GM12874 (cell line): ENCODE data around the gene ZNF750.

Experiments used
- TF ChIP-seq, protein P1 (sequence below): IDR thresholded peaks from 2 replicates; pipeline ENCODE4 v1.5.1; 2011; ENCODE audit warnings: low read depth, mild to moderate bottlenecking, control low read depth, low read length, moderate library complexity; ENCODE audit not compliant: insufficient read depth

Gene ZNF750

DNA sequence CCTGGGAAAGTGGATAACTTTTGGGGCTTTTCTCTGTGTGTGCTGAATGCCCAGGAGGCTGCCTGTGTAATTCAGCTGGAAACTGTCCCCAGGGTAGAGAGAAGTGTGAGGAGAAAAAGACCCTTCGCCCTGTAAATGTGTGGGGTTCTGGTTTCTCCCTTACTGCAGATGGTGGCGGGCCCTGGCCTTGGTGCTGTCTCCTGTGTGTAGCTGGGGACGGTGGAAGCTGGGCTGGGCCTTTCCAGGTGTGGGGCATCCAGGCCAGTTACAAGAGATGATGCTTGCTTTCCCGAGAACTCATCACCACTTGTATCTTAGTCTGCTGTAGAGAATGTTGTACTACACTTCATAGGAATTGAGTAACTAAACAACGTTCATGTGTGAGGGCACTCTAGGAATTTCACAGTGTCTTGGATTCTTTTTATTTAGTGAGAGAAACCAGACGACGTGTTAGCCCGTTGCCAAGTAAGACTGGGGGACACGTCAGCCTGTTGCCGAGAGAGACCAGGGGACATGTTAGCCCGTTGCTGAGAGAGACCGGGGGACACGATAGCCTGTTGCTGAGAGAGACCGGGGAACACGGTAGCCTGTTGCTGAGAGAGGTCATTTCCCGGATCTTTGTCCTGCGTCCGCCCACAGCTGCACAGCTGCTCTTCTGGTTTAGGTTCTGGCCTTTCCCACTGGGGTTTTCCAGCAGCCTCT lies 44.9 kb downstream of the ZNF750 start:
- TF ChIP-seq, protein P1, sequence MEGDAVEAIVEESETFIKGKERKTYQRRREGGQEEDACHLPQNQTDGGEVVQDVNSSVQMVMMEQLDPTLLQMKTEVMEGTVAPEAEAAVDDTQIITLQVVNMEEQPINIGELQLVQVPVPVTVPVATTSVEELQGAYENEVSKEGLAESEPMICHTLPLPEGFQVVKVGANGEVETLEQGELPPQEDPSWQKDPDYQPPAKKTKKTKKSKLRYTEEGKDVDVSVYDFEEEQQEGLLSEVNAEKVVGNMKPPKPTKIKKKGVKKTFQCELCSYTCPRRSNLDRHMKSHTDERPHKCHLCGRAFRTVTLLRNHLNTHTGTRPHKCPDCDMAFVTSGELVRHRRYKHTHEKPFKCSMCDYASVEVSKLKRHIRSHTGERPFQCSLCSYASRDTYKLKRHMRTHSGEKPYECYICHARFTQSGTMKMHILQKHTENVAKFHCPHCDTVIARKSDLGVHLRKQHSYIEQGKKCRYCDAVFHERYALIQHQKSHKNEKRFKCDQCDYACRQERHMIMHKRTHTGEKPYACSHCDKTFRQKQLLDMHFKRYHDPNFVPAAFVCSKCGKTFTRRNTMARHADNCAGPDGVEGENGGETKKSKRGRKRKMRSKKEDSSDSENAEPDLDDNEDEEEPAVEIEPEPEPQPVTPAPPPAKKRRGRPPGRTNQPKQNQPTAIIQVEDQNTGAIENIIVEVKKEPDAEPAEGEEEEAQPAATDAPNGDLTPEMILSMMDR: no peak

DNA sequence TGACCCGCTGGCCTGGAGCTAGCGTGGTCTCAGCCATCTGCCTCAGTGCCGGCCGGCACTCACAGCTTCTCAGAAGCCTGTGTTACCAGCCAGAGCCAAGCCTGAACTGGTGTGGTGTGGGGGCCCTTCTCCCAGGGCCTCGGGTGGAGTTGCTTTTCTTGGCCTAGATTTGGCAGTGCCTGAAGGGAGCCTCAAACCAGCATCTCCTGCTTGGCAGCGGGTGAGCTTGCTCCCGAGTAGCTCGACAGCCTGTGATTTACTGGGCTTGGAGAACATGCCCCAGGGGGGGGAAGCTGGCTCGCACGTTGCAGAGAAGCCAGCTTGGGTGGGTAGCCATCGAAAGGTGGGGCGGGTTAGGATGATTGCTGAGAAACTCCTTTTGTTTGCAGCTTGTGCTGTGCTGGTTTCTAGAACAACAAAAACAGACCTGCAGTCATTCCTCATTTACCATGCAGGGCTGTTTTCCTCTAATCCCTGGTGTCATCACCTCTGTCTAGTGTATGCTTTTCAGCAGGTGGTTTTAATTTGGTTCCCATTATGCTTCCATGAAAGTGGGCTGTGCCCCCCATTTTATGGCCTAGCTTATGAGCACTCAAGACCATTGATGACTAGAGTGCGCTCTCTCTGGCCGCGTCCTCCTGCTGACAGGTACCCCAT lies 45.7 kb downstream of the ZNF750 start:
- TF ChIP-seq, protein P1: no peak

DNA sequence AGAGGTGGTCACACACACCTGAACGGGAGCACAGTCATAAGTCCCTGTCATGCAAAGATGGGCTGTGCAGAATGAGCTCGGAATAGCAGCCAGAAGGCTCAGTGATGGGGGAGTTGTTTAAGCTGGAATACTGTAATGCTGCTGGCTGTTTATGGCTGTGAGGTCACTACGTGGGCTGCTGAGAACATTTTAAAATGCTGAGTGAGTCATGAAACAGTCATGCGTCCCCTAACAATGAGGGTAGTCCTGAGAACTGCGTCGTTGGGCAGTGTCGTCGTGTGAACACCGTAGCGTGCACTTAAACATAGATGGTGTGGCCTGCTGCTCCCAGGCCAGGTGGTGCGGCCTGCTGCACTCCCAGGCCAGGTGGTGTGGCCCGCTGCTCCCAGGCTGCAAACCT lies 48.3 kb downstream of the ZNF750 start:
- TF ChIP-seq, protein P1: no peak

DNA sequence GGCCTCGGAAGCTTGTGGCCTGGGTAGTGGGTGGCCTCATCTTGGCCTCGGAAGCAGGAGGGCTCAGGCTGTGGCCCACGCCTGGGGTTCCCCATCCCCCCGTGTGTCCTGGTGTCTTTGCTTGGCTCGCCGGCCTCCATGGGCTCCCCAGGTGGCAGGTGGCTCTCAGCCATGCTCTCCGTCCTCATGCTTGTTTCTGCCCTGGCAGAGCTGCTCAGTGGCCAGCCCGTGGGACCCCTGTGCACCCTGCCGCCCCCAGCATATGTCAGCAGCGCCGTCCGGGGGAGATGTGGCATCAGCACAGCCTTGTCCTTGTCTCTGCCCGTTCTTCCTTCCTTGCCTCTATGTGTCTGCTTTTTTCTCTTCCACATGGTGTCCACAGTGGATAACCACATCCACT lies 49.4 kb downstream of the ZNF750 start:
- TF ChIP-seq, protein P1: no peak

DNA sequence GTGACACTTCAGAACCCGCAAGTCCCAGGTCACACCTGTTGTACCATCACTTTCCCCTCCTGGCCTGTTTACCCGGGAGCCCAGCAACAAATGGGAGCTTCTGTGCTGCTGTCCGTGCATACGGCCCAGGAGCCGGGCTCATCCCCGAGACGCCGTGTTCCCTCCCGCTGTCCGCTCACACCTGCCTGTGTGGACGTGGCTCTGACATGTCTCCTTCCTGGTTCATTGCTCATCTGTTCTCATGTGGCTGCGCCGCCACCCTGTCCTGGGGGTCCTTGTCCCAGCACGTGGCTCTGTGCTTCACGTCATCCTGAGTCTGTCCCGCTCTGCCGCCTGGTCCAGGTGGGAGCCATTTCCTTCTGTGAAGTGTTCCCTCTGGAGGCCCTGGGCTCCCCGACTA lies 50.0 kb downstream of the ZNF750 start:
- TF ChIP-seq, protein P1: no peak

DNA sequence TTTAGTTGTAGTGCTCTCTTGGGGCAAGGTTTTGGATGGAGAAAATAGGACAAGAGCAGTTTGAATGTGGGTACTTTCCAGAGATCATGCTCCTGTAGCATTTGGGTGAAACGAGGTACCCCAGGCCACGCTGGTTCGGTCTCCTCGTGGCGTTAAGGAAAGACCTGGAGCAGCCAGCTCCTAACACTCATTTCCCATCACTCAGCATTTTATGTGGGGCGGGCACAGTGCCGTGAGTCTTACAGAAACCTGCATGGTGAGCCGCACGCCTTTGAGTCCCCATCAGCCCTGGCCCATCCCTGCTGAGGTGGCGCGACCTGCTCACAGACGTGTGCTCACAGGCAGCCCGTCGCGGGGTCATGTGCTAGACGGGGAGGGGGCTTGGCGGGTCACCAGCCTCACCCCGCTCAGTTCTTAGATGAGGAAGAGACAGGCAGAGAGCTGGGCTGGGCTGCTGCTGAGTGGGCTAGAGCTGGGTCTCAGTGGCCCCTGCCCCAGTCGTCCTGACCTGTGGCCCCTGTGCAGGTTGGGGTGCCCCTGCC lies 50.7 kb downstream of the ZNF750 start:
- TF ChIP-seq, protein P1: no peak

DNA sequence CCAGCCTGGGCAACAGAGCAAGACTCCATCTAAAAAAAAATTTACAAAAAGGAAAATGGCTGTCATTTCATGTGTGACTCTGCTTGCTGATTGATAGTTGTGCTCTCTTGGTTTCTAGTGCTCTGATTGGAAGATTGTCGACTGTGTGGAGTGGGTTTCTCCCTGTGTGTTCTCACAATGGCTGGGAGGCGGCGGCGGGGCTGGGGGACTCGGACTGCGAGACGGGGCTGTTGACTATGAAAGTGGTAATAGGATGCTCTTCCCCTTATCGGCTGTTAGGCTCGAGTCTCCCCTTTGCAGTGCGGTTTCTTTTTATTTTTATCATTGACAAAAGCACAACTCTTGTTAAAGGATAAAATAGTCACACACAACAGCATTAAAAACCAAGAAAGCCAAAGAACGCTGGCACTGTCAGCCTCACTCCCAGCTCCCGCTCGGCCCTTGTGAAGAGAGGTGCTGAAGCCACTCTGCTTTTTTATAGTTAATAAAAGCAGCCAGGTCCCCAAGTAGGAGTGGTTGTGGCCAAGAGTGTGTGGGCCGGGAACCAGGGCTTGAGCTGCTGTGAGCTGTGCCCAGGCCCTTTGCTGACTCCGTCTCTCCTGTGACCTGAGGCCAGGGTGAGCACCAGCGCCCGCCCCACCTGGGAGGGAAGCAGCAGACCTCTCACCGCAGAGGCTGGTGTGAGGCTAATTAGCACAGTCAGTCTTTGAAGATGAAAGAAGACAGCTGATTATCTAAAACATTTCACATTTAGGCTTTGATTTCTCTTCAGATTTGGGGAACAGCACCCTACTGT lies 51.4 kb downstream of the ZNF750 start:
- TF ChIP-seq, protein P1: no peak
